ENCODE results near the gene CES4A. TPM values are rescaled to one million over a fixed set of nuclear protein-coding genes. Genes with fewer than 3 reads are reported as not detected.
A peak's percentile ranks its signal among the peaks of the same experiment; 100 is the strongest.
"Not testable (repeated sequence)": the region's sequence is repeated elsewhere in the genome, so short reads cannot be mapped to it uniquely, and the experiment has no call there.

Gene CES4A
- not detected in 2 replicates for total RNA-seq (2014; rRNA removed; shearing (Covaris generic))

- H3K27ac ChIP-seq: no peak within 1 kb of the TSS
- H3K27me3 ChIP-seq (replicated peaks): no peaks in the 10 kb centered on the region; the same call in 1 of the 2 replicates
- H3K36me3 ChIP-seq: no peaks in the 10 kb centered on the region
- H3K4me1 ChIP-seq (replicated peaks): no peaks in the 10 kb centered on the region
- H3K4me3 ChIP-seq: no peak within 1 kb of the TSS
- no peaks in the 10 kb centered on the region for H3K9me3 ChIP-seq (replicated peaks)
- no peak for DNase-seq (ENCODE audit: low read depth in 1 of 2, low spot score in 2 of 2)
Observed at GRCh38 chr16:66988197-66988788, at the start of gene CES4A. TSS of gene CES4A (plus strand) at chr16:66988589. CDS start at chr16:66988773, 184 bp downstream.

- H3K27me3 ChIP-seq (replicated peaks): no peaks in the 10 kb centered on the region
- H3K4me1 ChIP-seq (replicated peaks): peaks cover 6% of the 10 kb centered on the region
- no peak overlapping the region for H3K27ac ChIP-seq
- DNase-seq (ENCODE audit: low read depth in 1 of 2, low spot score in 2 of 2): no peak
- H3K4me3 ChIP-seq: no peak overlapping the region
- H3K9me3 ChIP-seq (replicated peaks): no peaks in the 10 kb centered on the region
- H3K36me3 ChIP-seq: peaks cover 80% of the 10 kb centered on the region
Observed at GRCh38 chr16:66939366-66939765, 49.0 kb upstream of the CES4A start.

- Histone ChIP-seq H3K4me3 (no peak overlapping the region), H3K4me1 (replicated peaks) (peaks cover 5% of the 10 kb centered on the region), H3K36me3 (peaks cover 79% of the 10 kb centered on the region), H3K9me3 (replicated peaks) (no peaks in the 10 kb centered on the region), H3K27ac (no peak overlapping the region), H3K27me3 (replicated peaks) (no peaks in the 10 kb centered on the region)
- no peak for DNase-seq (ENCODE audit: low read depth in 1 of 2, low spot score in 2 of 2)
Observed at GRCh38 chr16:66940236-66940635, 48.2 kb upstream of the CES4A start.

DNA sequence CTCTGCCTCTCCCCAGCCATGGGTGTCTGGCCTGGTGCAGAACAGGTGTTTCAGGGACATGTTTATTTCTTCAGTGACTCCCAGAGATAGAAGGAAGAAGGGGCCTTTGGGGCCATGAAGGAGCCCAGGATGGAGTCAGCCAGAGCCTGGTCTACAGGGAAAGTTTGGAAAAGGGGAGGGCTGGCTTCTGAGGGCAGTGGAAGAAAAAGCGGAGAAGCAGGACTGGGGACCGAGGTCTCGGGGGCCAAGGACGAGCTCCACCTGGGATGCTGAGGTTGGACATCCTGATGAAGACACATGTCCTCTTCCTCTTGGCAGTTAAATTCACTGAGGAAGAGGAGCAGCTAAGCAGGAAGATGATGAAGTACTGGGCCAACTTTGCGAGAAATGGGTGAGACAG is 45.4 kb upstream of the CES4A start:
- Histone ChIP-seq H3K27me3 (replicated peaks) (no peaks in the 10 kb centered on the region; the same call in 1 of the 2 replicates), H3K36me3 (peaks cover 58% of the 10 kb centered on the region), H3K27ac (no peak overlapping the region), H3K4me3 (no peak overlapping the region), H3K9me3 (replicated peaks) (no peaks in the 10 kb centered on the region), H3K4me1 (replicated peaks) (peaks cover 6% of the 10 kb centered on the region; the same call in 1 of the 2 replicates)
- DNase-seq (ENCODE audit: low read depth in 1 of 2, low spot score in 2 of 2): no peak

DNA sequence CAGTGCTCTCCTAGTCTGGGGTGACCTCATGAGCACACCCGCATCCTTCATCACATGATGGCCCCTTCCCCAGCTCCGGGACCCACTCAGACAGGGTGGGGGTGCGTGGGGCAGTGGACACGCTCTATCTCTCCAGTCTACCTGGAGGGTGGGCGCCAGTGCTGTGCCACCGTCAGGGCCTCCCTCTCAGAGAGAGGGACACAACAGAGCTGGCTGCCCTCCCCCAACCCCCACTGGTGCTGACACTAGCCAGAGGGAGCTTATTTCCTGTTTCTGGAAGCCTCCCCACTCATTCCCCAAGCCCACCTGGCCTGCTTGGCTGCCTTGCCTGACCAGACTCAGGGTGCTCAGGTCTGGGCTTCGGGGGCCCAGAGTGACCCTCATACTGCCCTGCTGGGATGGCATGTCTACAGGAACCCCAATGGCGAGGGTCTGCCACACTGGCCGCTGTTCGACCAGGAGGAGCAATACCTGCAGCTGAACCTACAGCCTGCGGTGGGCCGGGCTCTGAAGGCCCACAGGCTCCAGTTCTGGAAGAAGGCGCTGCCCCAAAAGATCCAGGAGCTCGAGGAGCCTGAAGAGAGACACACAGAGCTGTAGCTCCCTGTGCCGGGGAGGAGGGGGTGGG is 44.8 kb upstream of the CES4A start:
- Histone ChIP-seq H3K27me3 (replicated peaks) (no peaks in the 10 kb centered on the region; the same call in 1 of the 2 replicates), H3K4me1 (replicated peaks) (peaks cover 10% of the 10 kb centered on the region), H3K4me3 (no peak overlapping the region), H3K27ac (no peak overlapping the region), H3K36me3 (peaks cover 54% of the 10 kb centered on the region), H3K9me3 (replicated peaks) (no peaks in the 10 kb centered on the region)
- no peak for DNase-seq (ENCODE audit: low read depth in 1 of 2, low spot score in 2 of 2)

GRCh38 chr16:66944054-66944441 is 44.3 kb upstream of the CES4A start:
- H3K36me3 ChIP-seq: peaks cover 49% of the 10 kb centered on the region
- peaks cover under 1% of the 10 kb centered on the region; the same call in 1 of the 2 replicates for H3K27me3 ChIP-seq (replicated peaks)
- no peak for DNase-seq (ENCODE audit: low read depth in 1 of 2, low spot score in 2 of 2)
- H3K27ac ChIP-seq: no peak overlapping the region
- peaks cover 11% of the 10 kb centered on the region for H3K4me1 ChIP-seq (replicated peaks)
- H3K9me3 ChIP-seq (replicated peaks): no peaks in the 10 kb centered on the region
- no peak overlapping the region for H3K4me3 ChIP-seq

DNA sequence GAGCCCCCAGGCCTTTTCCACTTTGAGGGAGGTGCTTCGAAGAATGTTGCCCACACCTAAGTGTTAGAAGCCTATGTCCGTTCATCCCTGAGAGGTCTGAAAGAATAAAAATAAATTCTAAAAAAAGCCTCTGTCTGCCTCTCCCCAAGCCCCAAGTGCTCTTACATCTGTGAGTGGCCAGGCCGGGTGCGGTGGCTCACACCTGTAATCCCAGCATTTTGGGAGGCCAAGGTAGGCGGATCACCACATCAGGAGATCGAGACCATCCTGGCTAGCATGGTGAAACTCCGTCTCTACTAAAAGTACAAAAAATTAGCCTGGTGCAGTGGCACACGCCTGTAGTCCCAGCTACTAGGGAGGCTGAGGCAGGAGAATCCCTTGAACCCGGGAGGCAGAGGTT is 43.4 kb upstream of the CES4A start:
- H3K4me3 ChIP-seq; H3K27me3 ChIP-seq (replicated peaks); H3K9me3 ChIP-seq (replicated peaks); H3K27ac ChIP-seq; DNase-seq (ENCODE audit: low read depth in 1 of 2, low spot score in 2 of 2): not testable (repeated sequence)
- peaks cover 11% of the 10 kb centered on the region for H3K4me1 ChIP-seq (replicated peaks)
- peaks cover 40% of the 10 kb centered on the region for H3K36me3 ChIP-seq

DNA sequence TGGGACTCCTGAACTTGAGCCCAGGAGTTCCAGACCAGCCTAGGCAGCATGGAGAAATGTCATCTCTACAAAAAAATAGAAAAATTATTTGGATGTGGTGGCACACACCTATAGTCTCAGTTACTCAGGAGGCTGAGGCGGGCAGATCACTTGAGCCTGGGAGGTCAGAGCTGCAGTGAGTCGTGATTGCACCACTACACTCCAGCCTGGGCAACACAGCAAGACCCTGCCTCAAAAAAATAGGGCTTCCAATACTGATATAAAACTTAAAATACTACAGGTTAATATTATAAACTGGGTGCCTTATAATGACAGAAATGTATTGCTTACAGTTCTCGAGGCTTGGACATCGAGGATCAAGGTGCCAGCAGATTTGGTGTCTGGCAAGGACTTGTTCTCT is 42.5 kb upstream of the CES4A start:
- peaks cover 30% of the 10 kb centered on the region for H3K36me3 ChIP-seq
- no peak overlapping the region for H3K27ac ChIP-seq
- H3K9me3 ChIP-seq (replicated peaks): peaks cover under 1% of the 10 kb centered on the region; the same call in 1 of the 2 replicates
- peaks cover 3% of the 10 kb centered on the region; the same call in 1 of the 2 replicates for H3K27me3 ChIP-seq (replicated peaks)
- H3K4me3 ChIP-seq: no peak overlapping the region
- peaks cover 11% of the 10 kb centered on the region for H3K4me1 ChIP-seq (replicated peaks)
- DNase-seq (ENCODE audit: low read depth in 1 of 2, low spot score in 2 of 2): no peak

- Histone ChIP-seq H3K27me3 (replicated peaks) (peaks cover 3% of the 10 kb centered on the region; the same call in 1 of the 2 replicates), H3K4me1 (replicated peaks) (peaks cover 11% of the 10 kb centered on the region), H3K9me3 (replicated peaks) (peaks cover 4% of the 10 kb centered on the region; the same call in 1 of the 2 replicates), H3K4me3 (no peak overlapping the region), H3K36me3 (peaks cover 24% of the 10 kb centered on the region), H3K27ac (no peak overlapping the region)
- no peak for DNase-seq (ENCODE audit: low read depth in 1 of 2, low spot score in 2 of 2)
Observed at GRCh38 chr16:66946541-66946940, 41.8 kb upstream of the CES4A start.

GRCh38 chr16:66946974-66947301 is 41.5 kb upstream of the CES4A start:
- Histone ChIP-seq H3K4me3 (no peak overlapping the region), H3K36me3 (peaks cover 21% of the 10 kb centered on the region), H3K4me1 (replicated peaks) (peaks cover 11% of the 10 kb centered on the region), H3K9me3 (replicated peaks) (peaks cover 4% of the 10 kb centered on the region; the same call in 1 of the 2 replicates), H3K27ac (no peak overlapping the region), H3K27me3 (replicated peaks) (peaks cover 3% of the 10 kb centered on the region; the same call in 1 of the 2 replicates)
- DNase-seq (ENCODE audit: low read depth in 1 of 2, low spot score in 2 of 2): no peak

DNA sequence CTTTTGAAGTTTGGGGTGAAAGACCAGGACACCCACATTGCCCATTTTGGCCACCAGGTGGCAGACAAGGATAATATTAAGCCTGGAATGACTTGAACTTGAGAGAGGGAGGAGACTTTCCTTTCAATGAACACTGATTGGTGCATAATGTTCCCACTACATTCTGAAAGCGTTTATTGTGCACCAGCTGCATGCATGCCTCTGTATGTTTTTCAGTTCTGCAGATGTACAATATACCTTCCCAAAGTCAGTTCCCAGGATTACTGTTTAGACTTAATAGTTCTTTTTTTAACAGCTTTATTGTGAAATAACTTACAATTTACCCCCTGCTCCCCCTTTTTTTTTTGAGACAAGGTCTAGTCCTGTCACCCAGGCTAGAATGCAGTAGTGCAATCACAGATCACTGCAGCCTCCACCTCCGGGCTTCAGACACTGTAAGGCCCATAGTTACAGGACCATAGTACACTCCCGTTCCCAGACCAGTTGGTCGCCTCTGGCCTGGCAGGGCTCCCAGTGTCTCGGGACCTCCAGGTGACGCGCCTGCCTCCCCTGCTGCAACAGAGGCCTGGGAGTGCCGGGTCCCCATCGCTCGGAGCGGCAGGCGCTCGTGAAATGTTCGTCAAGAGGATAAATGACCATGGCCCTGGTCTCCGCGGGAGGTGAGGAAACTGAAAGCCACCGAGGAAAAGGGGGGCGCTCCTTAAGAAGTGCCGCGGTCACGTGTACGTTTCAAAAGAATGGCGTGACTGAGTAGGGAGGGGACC is 40.9 kb upstream of the CES4A start:
- peaks cover 11% of the 10 kb centered on the region for H3K4me1 ChIP-seq (replicated peaks)
- peak overlapping the region; percentile 33 for H3K4me3 ChIP-seq
- no peak overlapping the region for H3K27ac ChIP-seq
- H3K9me3 ChIP-seq (replicated peaks): peaks cover 4% of the 10 kb centered on the region; the same call in 1 of the 2 replicates
- DNase-seq (ENCODE audit: low read depth in 1 of 2, low spot score in 2 of 2): peak; percentile 78
- H3K36me3 ChIP-seq: peaks cover 15% of the 10 kb centered on the region
- H3K27me3 ChIP-seq (replicated peaks): peaks cover 3% of the 10 kb centered on the region; the same call in 1 of the 2 replicates

- peaks cover 4% of the 10 kb centered on the region; the same call in 1 of the 2 replicates for H3K9me3 ChIP-seq (replicated peaks)
- DNase-seq (ENCODE audit: low read depth in 1 of 2, low spot score in 2 of 2): no peak
- peak overlapping the region; percentile 33 for H3K4me3 ChIP-seq
- peaks cover 3% of the 10 kb centered on the region; the same call in 1 of the 2 replicates for H3K27me3 ChIP-seq (replicated peaks)
- peaks cover 11% of the 10 kb centered on the region for H3K4me1 ChIP-seq (replicated peaks)
- H3K27ac ChIP-seq: no peak overlapping the region
- H3K36me3 ChIP-seq: peaks cover 7% of the 10 kb centered on the region; the same call in 1 of the 2 replicates
Observed at GRCh38 chr16:66948134-66948836, 40.1 kb upstream of the CES4A start.

- no peak for DNase-seq (ENCODE audit: low read depth in 1 of 2, low spot score in 2 of 2)
- Histone ChIP-seq H3K27me3 (replicated peaks) (peaks cover 3% of the 10 kb centered on the region; the same call in 1 of the 2 replicates), H3K36me3 (peaks cover 2% of the 10 kb centered on the region; the same call in 1 of the 2 replicates), H3K4me1 (replicated peaks) (peaks cover 11% of the 10 kb centered on the region), H3K4me3 (no peak overlapping the region), H3K27ac (no peak overlapping the region), H3K9me3 (replicated peaks) (peaks cover 4% of the 10 kb centered on the region; the same call in 1 of the 2 replicates)
Observed at GRCh38 chr16:66948837-66949225, 39.6 kb upstream of the CES4A start.
